PFSK-1 (cell line): ENCODE results near the gene B4GALNT4.

Experiments
- FOXP2 ChIP-seq: optimal IDR thresholded peaks from 2 replicates; pipeline ENCODE3; 2011; ENCODE audit warnings: borderline replicate concordance, control low read depth, inconsistent platforms; ENCODE audit not compliant: insufficient read depth; ENCODE audit errors: extremely low read length, extremely low read depth
- POLR2AphosphoS5 ChIP-seq: IDR thresholded peaks from 2 replicates; pipeline ENCODE4 v1.6.1; 2012; ENCODE audit warnings: low read depth, mild to moderate bottlenecking, control low read depth, low read length, moderate library complexity
- SIN3A ChIP-seq: IDR thresholded peaks from 2 replicates; pipeline ENCODE4 v1.6.1; 2012; ENCODE audit warnings: mild to moderate bottlenecking, low read length, moderate library complexity, borderline replicate concordance; ENCODE audit not compliant: insufficient read depth
- TAF1 ChIP-seq: IDR thresholded peaks from 2 replicates; pipeline ENCODE4 v1.6.1; 2012; ENCODE audit warnings: low read length, control low read depth, borderline replicate concordance; ENCODE audit not compliant: insufficient read depth
- TF ChIP-seq, protein P1 (sequence below), 2 experiments: IDR thresholded peaks; 2 replicates each; pipeline versions ENCODE4 v1.6.1 to v1.8.0; 2011 to 2012; ENCODE audit warnings: low read depth in 2 of 2, low read length in 2 of 2, control low read depth in 1 of 2, inconsistent platforms in 1 of 2, mild to moderate bottlenecking in 1 of 2, moderate library complexity in 1 of 2; ENCODE audit not compliant: insufficient read depth in 1 of 2

Gene B4GALNT4

GRCh38 chr11:363948-364761 is 5.1 kb upstream of the B4GALNT4 start:
- TF ChIP-seq SIN3A = no peak
- no peak for TF ChIP-seq TAF1
- TF ChIP-seq POLR2AphosphoS5 = no peak
- TF ChIP-seq FOXP2 = no peak
- TF ChIP-seq, protein P1, sequence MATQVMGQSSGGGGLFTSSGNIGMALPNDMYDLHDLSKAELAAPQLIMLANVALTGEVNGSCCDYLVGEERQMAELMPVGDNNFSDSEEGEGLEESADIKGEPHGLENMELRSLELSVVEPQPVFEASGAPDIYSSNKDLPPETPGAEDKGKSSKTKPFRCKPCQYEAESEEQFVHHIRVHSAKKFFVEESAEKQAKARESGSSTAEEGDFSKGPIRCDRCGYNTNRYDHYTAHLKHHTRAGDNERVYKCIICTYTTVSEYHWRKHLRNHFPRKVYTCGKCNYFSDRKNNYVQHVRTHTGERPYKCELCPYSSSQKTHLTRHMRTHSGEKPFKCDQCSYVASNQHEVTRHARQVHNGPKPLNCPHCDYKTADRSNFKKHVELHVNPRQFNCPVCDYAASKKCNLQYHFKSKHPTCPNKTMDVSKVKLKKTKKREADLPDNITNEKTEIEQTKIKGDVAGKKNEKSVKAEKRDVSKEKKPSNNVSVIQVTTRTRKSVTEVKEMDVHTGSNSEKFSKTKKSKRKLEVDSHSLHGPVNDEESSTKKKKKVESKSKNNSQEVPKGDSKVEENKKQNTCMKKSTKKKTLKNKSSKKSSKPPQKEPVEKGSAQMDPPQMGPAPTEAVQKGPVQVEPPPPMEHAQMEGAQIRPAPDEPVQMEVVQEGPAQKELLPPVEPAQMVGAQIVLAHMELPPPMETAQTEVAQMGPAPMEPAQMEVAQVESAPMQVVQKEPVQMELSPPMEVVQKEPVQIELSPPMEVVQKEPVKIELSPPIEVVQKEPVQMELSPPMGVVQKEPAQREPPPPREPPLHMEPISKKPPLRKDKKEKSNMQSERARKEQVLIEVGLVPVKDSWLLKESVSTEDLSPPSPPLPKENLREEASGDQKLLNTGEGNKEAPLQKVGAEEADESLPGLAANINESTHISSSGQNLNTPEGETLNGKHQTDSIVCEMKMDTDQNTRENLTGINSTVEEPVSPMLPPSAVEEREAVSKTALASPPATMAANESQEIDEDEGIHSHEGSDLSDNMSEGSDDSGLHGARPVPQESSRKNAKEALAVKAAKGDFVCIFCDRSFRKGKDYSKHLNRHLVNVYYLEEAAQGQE (IDR thresholded peaks at IDR 0.05; ENCODE audit: insufficient read depth in 1 of 2, low read depth in 2 of 2, low read length in 2 of 2) = no peak

DNA sequence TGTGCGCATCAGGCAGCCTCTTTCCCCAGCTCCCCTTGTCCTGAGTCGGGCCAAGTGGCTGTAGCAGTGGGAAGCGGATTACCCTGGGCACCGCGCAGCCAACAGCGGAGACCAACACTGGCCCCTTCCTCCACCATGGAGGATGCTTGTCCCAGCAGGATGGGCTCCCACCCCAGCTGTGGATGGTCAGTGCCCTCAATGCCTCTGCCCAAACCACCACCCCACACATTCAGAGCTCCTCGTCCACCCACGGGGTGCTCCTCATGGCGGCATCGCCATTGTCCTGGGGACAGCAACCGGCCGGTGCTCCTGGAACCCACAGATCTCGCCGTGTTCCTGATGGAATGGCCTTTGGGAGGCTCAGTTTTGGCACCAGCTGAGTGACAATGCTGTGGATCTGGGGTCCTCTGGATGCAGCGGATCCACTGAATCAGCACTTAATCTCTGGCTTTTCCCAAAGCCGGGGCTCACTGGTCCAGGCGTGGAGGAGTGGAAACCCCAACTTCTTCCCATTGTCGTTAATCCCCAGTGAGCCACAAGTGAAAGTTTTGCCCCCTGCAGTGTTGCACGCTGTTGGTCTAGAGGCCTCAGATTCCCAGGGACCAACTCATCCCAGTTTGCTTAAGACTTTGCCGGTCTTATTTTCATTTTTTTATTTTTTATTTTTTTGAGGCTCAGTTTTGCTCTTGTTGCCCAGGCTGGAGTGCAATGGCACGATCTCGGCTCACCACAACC is 4.1 kb upstream of the B4GALNT4 start:
- no peak for TF ChIP-seq TAF1
- no peak for TF ChIP-seq POLR2AphosphoS5
- TF ChIP-seq SIN3A = no peak
- TF ChIP-seq FOXP2 = no peak
- TF ChIP-seq, protein P1 (IDR thresholded peaks at IDR 0.05; ENCODE audit: insufficient read depth in 1 of 2, low read depth in 2 of 2, low read length in 2 of 2) = no peak

- TF ChIP-seq TAF1 = no peak
- TF ChIP-seq FOXP2 = no peak
- TF ChIP-seq SIN3A = no peak
- TF ChIP-seq, protein P1 (IDR thresholded peaks at IDR 0.05; ENCODE audit: insufficient read depth in 1 of 2, low read depth in 2 of 2, low read length in 2 of 2) = no peak
- no peak for TF ChIP-seq POLR2AphosphoS5
Observed at GRCh38 chr11:365831-366230, 3.5 kb upstream of the B4GALNT4 start.

- TF ChIP-seq TAF1 (no peak), FOXP2 (no peak), POLR2AphosphoS5 (no peak), SIN3A (no peak)
- TF ChIP-seq, protein P1 (IDR thresholded peaks at IDR 0.05; ENCODE audit: insufficient read depth in 1 of 2, low read depth in 2 of 2, low read length in 2 of 2) = no peak
Observed at GRCh38 chr11:367956-368413, 1.3 kb upstream of the B4GALNT4 start.
